ENCODE data around the gene ADCYAP1.
A peak's percentile ranks its signal among the peaks of the same experiment; 100 is the strongest.
"Not testable (repeated sequence)": the region's sequence is repeated elsewhere in the genome, so short reads cannot be mapped to it uniquely, and the experiment has no call there.

Gene ADCYAP1

GRCh38 chr18:904218-905090 lies at the start of gene ADCYAP1:
ADCYAP1 (plus strand) TSS chr18:904871; CDS start chr18:905387, 516 bp downstream.
- DNase-seq (ENCODE audit: low spot score) = no peak

GRCh38 chr18:857986-858385 lies 46.7 kb upstream of the ADCYAP1 start:
- no peak for DNase-seq (ENCODE audit: low spot score)

- DNase-seq (ENCODE audit: low spot score) = peak; percentile 37
Measured at GRCh38 chr18:864872-865273, 39.8 kb upstream of the ADCYAP1 start.

DNA sequence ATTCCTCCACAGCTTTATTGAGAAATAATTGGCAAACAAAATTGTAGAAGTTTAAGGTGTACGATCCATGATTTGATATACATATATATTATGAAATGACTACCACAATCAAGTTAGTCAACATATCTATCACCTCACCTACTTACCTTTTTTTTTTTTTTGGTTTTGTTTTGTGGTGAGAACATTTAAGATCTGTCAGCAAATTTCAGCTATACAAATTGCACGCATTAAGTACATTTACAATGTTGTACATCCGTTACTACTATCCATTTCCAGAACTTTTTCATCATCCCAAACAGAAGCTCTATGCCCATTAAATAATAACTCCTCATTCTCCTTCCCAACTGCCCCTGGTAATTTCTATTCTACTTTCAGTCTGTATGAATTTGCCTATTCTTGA lies 37.4 kb upstream of the ADCYAP1 start:
- no peak for DNase-seq (ENCODE audit: low spot score)

DNA sequence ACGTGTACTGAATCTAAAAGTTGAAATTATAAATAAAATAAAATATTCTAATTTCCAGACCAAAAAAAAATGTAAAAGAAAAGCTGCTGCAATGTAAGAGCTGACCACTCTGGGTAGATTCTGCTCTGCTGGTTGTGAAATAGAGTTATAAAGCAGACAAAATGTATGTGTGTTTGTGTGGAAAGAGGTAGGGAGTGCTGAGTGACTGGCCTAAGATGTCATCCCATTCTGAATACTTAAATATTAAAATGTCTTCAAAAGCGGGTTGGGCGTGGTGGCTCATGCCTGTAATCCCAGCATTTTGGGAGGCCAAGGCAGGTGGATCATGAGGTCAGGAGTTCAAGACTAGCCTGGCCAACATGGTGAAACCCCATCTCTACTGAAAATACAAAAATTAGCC lies 31.2 kb upstream of the ADCYAP1 start:
- DNase-seq (ENCODE audit: low spot score) = not testable (repeated sequence)

GRCh38 chr18:875912-876311 lies 28.8 kb upstream of the ADCYAP1 start:
- no peak for DNase-seq (ENCODE audit: low spot score)

GRCh38 chr18:877238-877637 lies 27.4 kb upstream of the ADCYAP1 start:
- DNase-seq (ENCODE audit: low spot score) = no peak

DNA sequence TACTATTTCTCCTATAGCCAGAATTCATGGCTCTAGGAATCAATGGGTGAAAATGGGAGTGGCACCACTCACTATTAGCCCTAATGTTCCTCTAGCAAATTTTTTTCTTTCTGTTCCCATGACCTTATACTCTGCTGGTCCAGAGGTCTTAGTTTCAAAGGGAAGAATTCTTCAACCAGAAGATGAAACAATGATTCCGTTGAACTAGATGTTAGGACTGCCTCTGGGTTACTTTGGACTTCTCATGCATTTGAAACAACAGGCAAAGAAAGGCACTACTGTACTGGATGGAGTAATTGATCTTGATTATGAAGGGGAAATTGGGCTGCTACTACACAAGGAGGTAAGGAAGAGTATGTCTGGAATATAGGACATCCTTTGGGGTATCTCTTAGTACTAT lies 18.6 kb upstream of the ADCYAP1 start:
- DNase-seq (ENCODE audit: low spot score) = no peak

GRCh38 chr18:887716-888115 lies 17.0 kb upstream of the ADCYAP1 start:
- no peak for DNase-seq (ENCODE audit: low spot score)

DNA sequence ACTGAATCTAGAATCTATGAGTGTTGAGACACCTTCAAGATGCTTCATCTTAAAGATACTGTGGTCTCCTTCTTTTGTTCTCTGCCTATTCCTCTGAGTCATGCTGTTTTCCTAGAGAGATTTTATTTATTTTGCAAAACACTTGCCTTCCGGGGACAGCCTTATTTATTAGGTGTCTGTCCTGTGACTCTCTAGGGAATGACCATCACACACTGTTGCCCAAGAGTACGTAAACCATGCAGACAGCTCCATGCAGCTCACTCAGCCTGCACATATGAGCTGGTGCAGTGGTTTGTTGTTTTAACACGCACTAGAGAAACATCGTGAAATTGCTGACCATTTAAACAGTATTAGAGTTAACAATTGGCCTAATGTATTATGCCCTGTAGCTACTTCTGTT lies 12.4 kb upstream of the ADCYAP1 start:
- DNase-seq (ENCODE audit: low spot score) = no peak

- no peak for DNase-seq (ENCODE audit: low spot score)
Measured at GRCh38 chr18:896315-896714, 8.4 kb upstream of the ADCYAP1 start.

GRCh38 chr18:901761-902160 lies 2.9 kb upstream of the ADCYAP1 start:
- DNase-seq (ENCODE audit: low spot score) = no peak

GRCh38 chr18:902229-902628 lies 2.4 kb upstream of the ADCYAP1 start:
- DNase-seq (ENCODE audit: low spot score) = no peak

DNA sequence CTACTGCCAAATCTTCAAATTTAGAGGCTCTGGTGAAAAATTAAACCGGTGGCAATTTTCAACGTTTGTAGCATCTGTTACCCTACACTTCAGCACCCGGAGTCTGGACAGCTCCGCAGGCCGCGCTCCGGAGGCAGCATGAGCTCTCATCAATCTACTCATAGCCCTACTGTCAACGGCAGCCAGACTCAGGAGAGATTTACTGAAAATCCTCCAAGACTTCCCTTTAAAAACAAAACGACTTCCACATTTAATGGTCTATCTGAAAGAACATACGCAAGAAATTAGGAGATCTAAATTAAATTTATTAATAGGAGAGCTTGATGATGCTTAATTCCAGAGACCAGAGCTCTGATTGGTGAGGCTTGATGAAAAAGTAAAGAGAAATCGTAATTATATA lies 970 bp upstream of the ADCYAP1 start:
- DNase-seq (ENCODE audit: low spot score) = no peak

DNA sequence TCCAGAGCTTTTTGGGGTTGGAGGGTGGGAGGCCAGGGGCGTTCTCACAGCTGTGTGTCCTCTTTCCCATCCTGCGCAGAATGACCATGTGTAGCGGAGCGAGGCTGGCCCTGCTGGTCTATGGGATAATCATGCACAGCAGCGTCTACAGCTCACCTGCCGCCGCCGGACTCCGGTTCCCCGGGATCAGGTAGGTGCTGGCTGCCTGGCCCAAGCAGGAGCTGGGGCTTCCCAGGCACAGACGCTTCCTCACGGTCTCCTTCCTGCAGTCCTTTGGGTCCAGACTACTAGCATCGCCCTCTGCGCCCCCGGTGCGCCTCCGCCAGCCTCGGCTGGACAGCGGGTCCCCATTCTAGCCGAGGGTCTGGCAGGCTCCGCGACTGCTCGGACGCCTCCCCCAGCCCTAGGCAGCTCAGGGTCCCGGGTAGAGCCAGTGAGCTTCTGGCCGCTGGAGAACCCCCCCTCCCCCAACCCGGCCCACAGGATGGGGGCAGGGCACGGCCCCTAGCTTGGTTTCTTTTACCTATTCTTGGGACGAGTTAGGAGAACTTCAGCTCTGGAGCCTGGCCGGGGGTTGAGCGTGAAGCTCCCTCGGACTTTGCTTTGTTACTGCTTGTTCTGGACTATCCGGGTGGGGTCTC lies 756 bp downstream of the ADCYAP1 start:
- DNase-seq (ENCODE audit: low spot score) = no peak

GRCh38 chr18:905948-906415 lies 1.3 kb downstream of the ADCYAP1 start:
- no peak for DNase-seq (ENCODE audit: low spot score)

DNA sequence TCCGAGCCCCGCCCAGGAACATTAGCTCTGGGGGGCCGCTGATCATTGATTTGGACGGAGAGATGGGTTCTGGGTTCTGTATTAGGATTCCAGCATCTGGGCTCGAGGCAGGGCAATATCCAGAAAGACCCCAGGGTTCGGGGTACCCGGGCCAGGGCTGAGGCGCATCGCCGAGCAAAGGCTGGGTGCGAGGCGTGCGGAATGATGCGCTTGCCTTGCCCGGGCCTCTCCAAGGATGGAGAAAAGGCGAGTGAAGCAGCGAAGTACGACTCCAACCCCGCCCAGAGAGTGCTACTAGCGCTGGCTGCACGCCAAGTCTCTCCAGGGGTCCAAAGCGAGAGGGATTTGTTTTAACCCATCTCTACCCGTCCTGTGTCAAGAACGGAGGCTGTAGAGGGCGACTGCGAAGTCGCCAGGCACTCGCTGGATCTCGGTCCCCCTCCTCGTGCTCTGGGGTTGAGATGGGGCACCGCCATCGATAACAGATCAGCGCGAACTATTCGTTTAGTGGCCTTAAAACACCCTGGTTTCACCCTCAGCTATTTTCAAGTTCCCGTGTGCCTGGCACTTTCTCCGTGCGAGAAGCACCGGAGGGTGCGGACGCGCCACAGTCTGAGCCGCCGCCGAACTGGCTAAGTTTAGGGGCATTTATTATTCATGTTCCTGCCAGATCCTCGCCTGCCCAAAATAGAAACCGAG lies 1.9 kb downstream of the ADCYAP1 start:
- no peak for DNase-seq (ENCODE audit: low spot score)

DNA sequence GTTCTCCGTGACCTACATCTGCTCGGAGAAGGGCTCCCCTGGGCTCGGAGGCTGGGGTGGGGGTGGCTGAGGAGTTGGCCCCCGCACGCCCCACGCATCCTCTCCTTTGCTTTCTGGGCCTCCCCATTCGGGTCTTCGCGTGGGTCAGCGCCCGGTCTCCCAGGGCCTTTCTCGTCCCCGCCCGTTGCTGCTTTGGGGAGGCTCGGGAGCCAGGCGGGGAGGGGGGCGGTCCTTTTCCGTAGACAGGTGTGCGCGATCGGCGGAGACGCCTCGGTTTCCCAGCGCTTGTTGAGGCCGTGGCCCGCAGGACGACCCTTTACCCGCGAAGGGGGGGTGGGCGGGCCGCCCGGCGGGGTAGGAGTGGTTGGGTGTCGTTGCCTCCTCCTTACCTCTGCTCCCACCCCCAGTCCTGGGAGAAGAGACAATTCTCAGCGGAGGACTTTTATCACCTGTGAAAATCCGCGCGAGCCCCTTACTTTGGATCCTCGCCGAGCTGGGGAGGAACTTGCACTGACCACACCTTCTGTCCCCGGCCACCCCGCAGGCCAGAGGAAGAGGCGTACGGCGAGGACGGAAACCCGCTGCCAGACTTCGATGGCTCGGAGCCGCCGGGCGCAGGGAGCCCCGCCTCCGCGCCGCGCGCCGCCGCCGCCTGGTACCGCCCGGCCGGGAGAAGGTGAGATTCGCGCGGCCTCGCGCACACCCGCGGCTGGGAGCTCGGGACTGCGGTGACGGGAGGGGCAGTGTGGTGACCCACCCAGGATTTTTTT lies 2.6 kb downstream of the ADCYAP1 start:
- DNase-seq (ENCODE audit: low spot score) = no peak

- DNase-seq (ENCODE audit: low spot score) = no peak
Measured at GRCh38 chr18:907885-908757, 3.5 kb downstream of the ADCYAP1 start.

GRCh38 chr18:908758-909724 lies 4.4 kb downstream of the ADCYAP1 start:
- no peak for DNase-seq (ENCODE audit: low spot score)
